HEK293 (cell line): ENCODE measurements around the gene MAGOH.

ENCODE experiments used
- KLF1 ChIP-seq: fragments of 450-650 bp; formaldehyde crosslinking; IDR thresholded peaks from 2 replicates; pipeline ENCODE4 v1.5.1; 2016; ENCODE audit warnings: missing biosample characterization, missing genetic modification characterization
- KLF10 ChIP-seq: fragments of 450-650 bp; IDR thresholded peaks from 2 replicates; pipeline ENCODE4 v1.5.1; 2018; ENCODE audit warnings: missing biosample characterization, mild to moderate bottlenecking, missing genetic modification characterization
- KLF8 ChIP-seq: fragments of 450-650 bp; formaldehyde crosslinking; IDR thresholded peaks from 2 replicates; pipeline ENCODE4 v1.5.1; 2016; ENCODE audit warnings: missing biosample characterization, missing genetic modification characterization
- REPIN1 ChIP-seq: fragments of 450-650 bp; formaldehyde crosslinking; IDR thresholded peaks from 2 replicates; pipeline ENCODE4 v1.5.1; 2017; ENCODE audit warnings: missing biosample characterization, missing genetic modification characterization, low read depth
- SCRT2 ChIP-seq: fragments of 450-650 bp; formaldehyde crosslinking; IDR thresholded peaks from 2 replicates; pipeline ENCODE4 v1.5.1; 2016; ENCODE audit warnings: missing biosample characterization, missing genetic modification characterization
- SETDB1 ChIP-seq: IDR thresholded peaks from one replicate; pipeline ENCODE4 v1.6.1; 2017; ENCODE audit warnings: mild to moderate bottlenecking, low read length, moderate library complexity, mixed read lengths; ENCODE audit not compliant: insufficient read length
- SP2 ChIP-seq: fragments of 450-650 bp; formaldehyde crosslinking; IDR thresholded peaks from 2 replicates; pipeline ENCODE4 v1.5.1; 2016; ENCODE audit warnings: missing biosample characterization, missing genetic modification characterization
- SP7 ChIP-seq: fragments of 450-650 bp; formaldehyde crosslinking; IDR thresholded peaks from 2 replicates; pipeline ENCODE4 v1.5.1; 2016; ENCODE audit warnings: missing biosample characterization, missing genetic modification characterization
- TCF7L2 ChIP-seq: IDR thresholded peaks from 2 replicates; pipeline ENCODE4 v1.6.1; 2011; ENCODE audit warnings: low read depth, mild to moderate bottlenecking, inconsistent platforms, low read length, moderate library complexity, borderline replicate concordance
- ZBTB48 ChIP-seq: fragments of 450-650 bp; formaldehyde crosslinking; IDR thresholded peaks from 2 replicates; pipeline ENCODE4 v1.5.1; 2016; ENCODE audit warnings: missing biosample characterization, missing genetic modification characterization
- ZEB2 ChIP-seq: fragments of 450-650 bp; formaldehyde crosslinking; IDR thresholded peaks from 2 replicates; pipeline ENCODE4 v1.5.1; 2016; ENCODE audit warnings: missing biosample characterization, missing genetic modification characterization
- ZIC2 ChIP-seq: fragments of 450-650 bp; formaldehyde crosslinking; IDR thresholded peaks from 2 replicates; pipeline ENCODE4 v1.5.1; 2016; ENCODE audit warnings: missing biosample characterization, missing genetic modification characterization
- ZNF121 ChIP-seq: fragments of 450-650 bp; formaldehyde crosslinking; IDR thresholded peaks from 2 replicates; pipeline ENCODE4 v1.5.1; 2016; ENCODE audit warnings: missing biosample characterization, missing genetic modification characterization
- ZNF146 ChIP-seq: fragments of 450-650 bp; formaldehyde crosslinking; IDR thresholded peaks from 2 replicates; pipeline ENCODE4 v1.5.1; 2016; ENCODE audit warnings: missing biosample characterization, missing genetic modification characterization
- ZNF19 ChIP-seq: fragments of 450-650 bp; formaldehyde crosslinking; IDR thresholded peaks from 2 replicates; pipeline ENCODE4; 2016; ENCODE audit warnings: missing biosample characterization, missing genetic modification characterization, low read depth
- ZNF24 ChIP-seq: fragments of 450-650 bp; formaldehyde crosslinking; IDR thresholded peaks from 2 replicates; pipeline ENCODE4 v1.5.1; 2016; ENCODE audit warnings: missing biosample characterization, missing genetic modification characterization
- ZNF501 ChIP-seq: fragments of 450-650 bp; formaldehyde crosslinking; IDR thresholded peaks from 2 replicates; pipeline ENCODE4 v1.5.1; 2016; ENCODE audit warnings: missing biosample characterization, missing genetic modification characterization
- ZNF548 ChIP-seq: fragments of 450-650 bp; formaldehyde crosslinking; IDR thresholded peaks from 2 replicates; pipeline ENCODE4 v1.5.1; 2016; ENCODE audit warnings: missing biosample characterization, missing genetic modification characterization
- ZNF621 ChIP-seq: fragments of 450-650 bp; formaldehyde crosslinking; IDR thresholded peaks from 2 replicates; pipeline ENCODE4 v1.5.1; 2017; ENCODE audit warnings: missing biosample characterization, missing genetic modification characterization
- ZNF837 ChIP-seq: fragments of 450-650 bp; formaldehyde crosslinking; IDR thresholded peaks from 2 replicates; pipeline ENCODE4 v1.5.1; 2016; ENCODE audit warnings: missing biosample characterization, missing genetic modification characterization
- TF ChIP-seq, protein P1 (sequence below): fragments of 450-650 bp; formaldehyde crosslinking; IDR thresholded peaks from 2 replicates; pipeline ENCODE4 v1.5.1; 2016; ENCODE audit warnings: missing biosample characterization, missing genetic modification characterization
- TF ChIP-seq, protein P2 (sequence below): fragments of 450-650 bp; formaldehyde crosslinking; IDR thresholded peaks from 2 replicates; pipeline ENCODE4 v1.5.1; 2017; ENCODE audit warnings: missing biosample characterization, missing genetic modification characterization
- TF ChIP-seq, protein P3 (sequence below): fragments of 450-650 bp; formaldehyde crosslinking; IDR thresholded peaks from 2 replicates; pipeline ENCODE4 v1.5.1; 2016; ENCODE audit warnings: missing biosample characterization, missing genetic modification characterization, borderline replicate concordance
- TF ChIP-seq, protein P4 (sequence below): fragments of 450-650 bp; formaldehyde crosslinking; IDR thresholded peaks from 2 replicates; pipeline ENCODE4 v1.5.1; 2016; ENCODE audit warnings: missing biosample characterization, missing genetic modification characterization
- TF ChIP-seq, protein P5 (sequence below): fragments of 450-650 bp; formaldehyde crosslinking; conservative IDR thresholded peaks from 2 replicates; pipeline ENCODE4 v1.5.1; 2016; ENCODE audit warnings: low read depth, missing biosample characterization, missing genetic modification characterization

MAGOH gene

DNA sequence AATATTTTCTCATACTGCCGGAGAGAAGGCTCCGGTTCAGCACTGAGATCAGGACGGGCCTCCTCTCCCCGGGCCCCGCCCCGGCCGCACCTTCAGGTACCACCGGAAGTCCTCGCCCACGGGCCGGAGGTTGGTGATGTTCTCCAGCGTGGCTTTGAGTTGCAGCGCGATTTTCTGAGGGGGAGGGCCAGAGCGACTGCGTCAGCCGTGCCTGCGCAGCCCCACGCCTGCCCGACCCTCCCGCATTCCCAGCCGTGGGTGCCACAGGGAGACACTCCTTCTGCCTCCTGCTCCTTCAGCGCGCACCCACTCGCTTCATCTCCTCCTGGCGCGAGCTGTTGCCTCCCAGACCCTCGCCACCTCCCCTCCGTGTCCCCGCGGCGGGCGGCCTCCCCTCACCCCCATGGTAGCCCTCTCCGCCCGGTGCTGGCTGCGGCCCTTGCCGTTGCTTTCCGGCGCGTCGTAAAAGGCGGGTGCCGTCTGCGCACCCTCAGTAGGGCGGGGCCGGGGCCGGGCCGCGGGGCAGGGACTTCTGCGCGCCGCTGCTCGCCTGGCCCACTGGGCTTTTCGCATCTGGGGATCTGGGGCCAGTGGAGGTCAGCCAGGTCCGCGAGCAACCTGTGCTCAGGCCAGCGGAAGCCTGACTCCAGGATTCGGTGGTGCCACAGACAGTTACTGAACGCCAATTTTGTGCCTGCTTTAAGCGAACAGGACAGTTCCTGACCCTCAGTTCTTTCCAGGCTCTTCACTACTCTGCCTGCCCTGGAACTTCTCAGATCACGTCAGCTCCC, 18.0 kb downstream of the MAGOH start, which contains the start of gene CZIB (continued):
- TF ChIP-seq, protein P1, sequence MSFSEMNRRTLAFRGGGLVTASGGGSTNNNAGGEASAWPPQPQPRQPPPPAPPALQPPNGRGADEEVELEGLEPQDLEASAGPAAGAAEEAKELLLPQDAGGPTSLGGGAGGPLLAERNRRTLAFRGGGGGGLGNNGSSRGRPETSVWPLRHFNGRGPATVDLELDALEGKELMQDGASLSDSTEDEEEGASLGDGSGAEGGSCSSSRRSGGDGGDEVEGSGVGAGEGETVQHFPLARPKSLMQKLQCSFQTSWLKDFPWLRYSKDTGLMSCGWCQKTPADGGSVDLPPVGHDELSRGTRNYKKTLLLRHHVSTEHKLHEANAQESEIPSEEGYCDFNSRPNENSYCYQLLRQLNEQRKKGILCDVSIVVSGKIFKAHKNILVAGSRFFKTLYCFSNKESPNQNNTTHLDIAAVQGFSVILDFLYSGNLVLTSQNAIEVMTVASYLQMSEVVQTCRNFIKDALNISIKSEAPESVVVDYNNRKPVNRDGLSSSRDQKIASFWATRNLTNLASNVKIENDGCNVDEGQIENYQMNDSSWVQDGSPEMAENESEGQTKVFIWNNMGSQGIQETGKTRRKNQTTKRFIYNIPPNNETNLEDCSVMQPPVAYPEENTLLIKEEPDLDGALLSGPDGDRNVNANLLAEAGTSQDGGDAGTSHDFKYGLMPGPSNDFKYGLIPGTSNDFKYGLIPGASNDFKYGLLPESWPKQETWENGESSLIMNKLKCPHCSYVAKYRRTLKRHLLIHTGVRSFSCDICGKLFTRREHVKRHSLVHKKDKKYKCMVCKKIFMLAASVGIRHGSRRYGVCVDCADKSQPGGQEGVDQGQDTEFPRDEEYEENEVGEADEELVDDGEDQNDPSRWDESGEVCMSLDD (tag by site-specific recombination) = peak; percentile 68; the same call in 1 of the 2 replicates
- TF ChIP-seq, protein P2, sequence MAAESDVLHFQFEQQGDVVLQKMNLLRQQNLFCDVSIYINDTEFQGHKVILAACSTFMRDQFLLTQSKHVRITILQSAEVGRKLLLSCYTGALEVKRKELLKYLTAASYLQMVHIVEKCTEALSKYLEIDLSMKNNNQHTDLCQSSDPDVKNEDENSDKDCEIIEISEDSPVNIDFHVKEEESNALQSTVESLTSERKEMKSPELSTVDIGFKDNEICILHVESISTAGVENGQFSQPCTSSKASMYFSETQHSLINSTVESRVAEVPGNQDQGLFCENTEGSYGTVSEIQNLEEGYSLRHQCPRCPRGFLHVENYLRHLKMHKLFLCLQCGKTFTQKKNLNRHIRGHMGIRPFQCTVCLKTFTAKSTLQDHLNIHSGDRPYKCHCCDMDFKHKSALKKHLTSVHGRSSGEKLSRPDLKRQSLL (tag by site-specific recombination) = no peak; the same call in 1 of the 2 replicates
- TF ChIP-seq REPIN1 = peak; percentile 79; the same call in 1 of the 2 replicates
- TF ChIP-seq SETDB1 = no peak
- peak; percentile 84 for TF ChIP-seq ZBTB48 (tag by site-specific recombination)
- TF ChIP-seq ZNF121 (tag by site-specific recombination) = 0 out of 2 replicates have a peak, but pooled peaks have one; percentile 20
- peak; percentile 75 for TF ChIP-seq ZIC2 (tag by site-specific recombination)
- peak; percentile 60; the same call in 1 of the 2 replicates for TF ChIP-seq ZNF146 (tag by site-specific recombination)
- TF ChIP-seq KLF8 (tag by site-specific recombination) = peak; percentile 99; the same call in 1 of the 2 replicates
- 0 out of 2 replicates have a peak, but pooled peaks have one; percentile 64 for TF ChIP-seq ZNF837
- no peak for TF ChIP-seq ZNF19 (tag by site-specific recombination)
- no peak for TF ChIP-seq ZNF548 (tag by site-specific recombination)
- peak; percentile 99 for TF ChIP-seq ZNF501 (tag by site-specific recombination)
- TF ChIP-seq, protein P3, sequence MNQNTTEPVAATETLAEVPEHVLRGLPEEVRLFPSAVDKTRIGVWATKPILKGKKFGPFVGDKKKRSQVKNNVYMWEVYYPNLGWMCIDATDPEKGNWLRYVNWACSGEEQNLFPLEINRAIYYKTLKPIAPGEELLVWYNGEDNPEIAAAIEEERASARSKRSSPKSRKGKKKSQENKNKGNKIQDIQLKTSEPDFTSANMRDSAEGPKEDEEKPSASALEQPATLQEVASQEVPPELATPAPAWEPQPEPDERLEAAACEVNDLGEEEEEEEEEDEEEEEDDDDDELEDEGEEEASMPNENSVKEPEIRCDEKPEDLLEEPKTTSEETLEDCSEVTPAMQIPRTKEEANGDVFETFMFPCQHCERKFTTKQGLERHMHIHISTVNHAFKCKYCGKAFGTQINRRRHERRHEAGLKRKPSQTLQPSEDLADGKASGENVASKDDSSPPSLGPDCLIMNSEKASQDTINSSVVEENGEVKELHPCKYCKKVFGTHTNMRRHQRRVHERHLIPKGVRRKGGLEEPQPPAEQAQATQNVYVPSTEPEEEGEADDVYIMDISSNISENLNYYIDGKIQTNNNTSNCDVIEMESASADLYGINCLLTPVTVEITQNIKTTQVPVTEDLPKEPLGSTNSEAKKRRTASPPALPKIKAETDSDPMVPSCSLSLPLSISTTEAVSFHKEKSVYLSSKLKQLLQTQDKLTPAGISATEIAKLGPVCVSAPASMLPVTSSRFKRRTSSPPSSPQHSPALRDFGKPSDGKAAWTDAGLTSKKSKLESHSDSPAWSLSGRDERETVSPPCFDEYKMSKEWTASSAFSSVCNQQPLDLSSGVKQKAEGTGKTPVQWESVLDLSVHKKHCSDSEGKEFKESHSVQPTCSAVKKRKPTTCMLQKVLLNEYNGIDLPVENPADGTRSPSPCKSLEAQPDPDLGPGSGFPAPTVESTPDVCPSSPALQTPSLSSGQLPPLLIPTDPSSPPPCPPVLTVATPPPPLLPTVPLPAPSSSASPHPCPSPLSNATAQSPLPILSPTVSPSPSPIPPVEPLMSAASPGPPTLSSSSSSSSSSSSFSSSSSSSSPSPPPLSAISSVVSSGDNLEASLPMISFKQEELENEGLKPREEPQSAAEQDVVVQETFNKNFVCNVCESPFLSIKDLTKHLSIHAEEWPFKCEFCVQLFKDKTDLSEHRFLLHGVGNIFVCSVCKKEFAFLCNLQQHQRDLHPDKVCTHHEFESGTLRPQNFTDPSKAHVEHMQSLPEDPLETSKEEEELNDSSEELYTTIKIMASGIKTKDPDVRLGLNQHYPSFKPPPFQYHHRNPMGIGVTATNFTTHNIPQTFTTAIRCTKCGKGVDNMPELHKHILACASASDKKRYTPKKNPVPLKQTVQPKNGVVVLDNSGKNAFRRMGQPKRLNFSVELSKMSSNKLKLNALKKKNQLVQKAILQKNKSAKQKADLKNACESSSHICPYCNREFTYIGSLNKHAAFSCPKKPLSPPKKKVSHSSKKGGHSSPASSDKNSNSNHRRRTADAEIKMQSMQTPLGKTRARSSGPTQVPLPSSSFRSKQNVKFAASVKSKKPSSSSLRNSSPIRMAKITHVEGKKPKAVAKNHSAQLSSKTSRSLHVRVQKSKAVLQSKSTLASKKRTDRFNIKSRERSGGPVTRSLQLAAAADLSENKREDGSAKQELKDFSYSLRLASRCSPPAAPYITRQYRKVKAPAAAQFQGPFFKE (tag by site-specific recombination) = no peak
- TF ChIP-seq ZNF621 (tag by site-specific recombination) = no peak
- TF ChIP-seq, protein P4, sequence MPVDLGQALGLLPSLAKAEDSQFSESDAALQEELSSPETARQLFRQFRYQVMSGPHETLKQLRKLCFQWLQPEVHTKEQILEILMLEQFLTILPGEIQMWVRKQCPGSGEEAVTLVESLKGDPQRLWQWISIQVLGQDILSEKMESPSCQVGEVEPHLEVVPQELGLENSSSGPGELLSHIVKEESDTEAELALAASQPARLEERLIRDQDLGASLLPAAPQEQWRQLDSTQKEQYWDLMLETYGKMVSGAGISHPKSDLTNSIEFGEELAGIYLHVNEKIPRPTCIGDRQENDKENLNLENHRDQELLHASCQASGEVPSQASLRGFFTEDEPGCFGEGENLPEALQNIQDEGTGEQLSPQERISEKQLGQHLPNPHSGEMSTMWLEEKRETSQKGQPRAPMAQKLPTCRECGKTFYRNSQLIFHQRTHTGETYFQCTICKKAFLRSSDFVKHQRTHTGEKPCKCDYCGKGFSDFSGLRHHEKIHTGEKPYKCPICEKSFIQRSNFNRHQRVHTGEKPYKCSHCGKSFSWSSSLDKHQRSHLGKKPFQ (tag by site-specific recombination) = 0 out of 2 replicates have a peak, but pooled peaks have one; percentile 33
- peak; percentile 97 for TF ChIP-seq ZEB2 (tag by site-specific recombination)
- TF ChIP-seq SP2 (tag by site-specific recombination) = peak; percentile 93
- peak; percentile 92 for TF ChIP-seq KLF10 (tag by site-specific recombination)
- no peak for TF ChIP-seq TCF7L2
- peak; percentile 63 for TF ChIP-seq ZNF24
- peak; percentile 73 for TF ChIP-seq SCRT2 (tag by site-specific recombination)
- TF ChIP-seq SP7 (tag by site-specific recombination) = peak; percentile 97
- TF ChIP-seq, protein P5, sequence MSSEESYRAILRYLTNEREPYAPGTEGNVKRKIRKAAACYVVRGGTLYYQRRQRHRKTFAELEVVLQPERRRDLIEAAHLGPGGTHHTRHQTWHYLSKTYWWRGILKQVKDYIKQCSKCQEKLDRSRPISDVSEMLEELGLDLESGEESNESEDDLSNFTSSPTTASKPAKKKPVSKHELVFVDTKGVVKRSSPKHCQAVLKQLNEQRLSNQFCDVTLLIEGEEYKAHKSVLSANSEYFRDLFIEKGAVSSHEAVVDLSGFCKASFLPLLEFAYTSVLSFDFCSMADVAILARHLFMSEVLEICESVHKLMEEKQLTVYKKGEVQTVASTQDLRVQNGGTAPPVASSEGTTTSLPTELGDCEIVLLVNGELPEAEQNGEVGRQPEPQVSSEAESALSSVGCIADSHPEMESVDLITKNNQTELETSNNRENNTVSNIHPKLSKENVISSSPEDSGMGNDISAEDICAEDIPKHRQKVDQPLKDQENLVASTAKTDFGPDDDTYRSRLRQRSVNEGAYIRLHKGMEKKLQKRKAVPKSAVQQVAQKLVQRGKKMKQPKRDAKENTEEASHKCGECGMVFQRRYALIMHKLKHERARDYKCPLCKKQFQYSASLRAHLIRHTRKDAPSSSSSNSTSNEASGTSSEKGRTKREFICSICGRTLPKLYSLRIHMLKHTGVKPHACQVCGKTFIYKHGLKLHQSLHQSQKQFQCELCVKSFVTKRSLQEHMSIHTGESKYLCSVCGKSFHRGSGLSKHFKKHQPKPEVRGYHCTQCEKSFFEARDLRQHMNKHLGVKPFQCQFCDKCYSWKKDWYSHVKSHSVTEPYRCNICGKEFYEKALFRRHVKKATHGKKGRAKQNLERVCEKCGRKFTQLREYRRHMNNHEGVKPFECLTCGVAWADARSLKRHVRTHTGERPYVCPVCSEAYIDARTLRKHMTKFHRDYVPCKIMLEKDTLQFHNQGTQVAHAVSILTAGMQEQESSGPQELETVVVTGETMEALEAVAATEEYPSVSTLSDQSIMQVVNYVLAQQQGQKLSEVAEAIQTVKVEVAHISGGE = peak; percentile 90
- TF ChIP-seq KLF1 (tag by site-specific recombination) = peak; percentile 80
